Upper lobe of right lung (tissue), 1 donor: ENCODE data around the gene MCMBP. TPM values are rescaled to one million over a fixed set of nuclear protein-coding genes. Genes with fewer than 3 reads are reported as not detected.

Experiments used
- ATAC-seq: fragments of 200-7000 bp; cut with Tn5 transposase; one replicate; pipeline ENCODE4 v1.9.1; 2020; ENCODE audit warnings: mild to moderate bottlenecking, moderate library complexity
- DNase-seq: peaks from one replicate; pipeline ENCODE4 v3.0.0-alpha.2; 2020
- H3K27ac ChIP-seq: fragments of 200-600 bp; one replicate; pipeline ENCODE4 v1.8.0; 2022
- H3K27me3 ChIP-seq: fragments of 200-600 bp; one replicate; pipeline ENCODE4 v1.8.0; 2022; ENCODE audit warnings: mild to moderate bottlenecking
- H3K36me3 ChIP-seq: fragments of 200-600 bp; one replicate; pipeline ENCODE4 v1.8.0; 2022
- H3K4me1 ChIP-seq: fragments of 200-600 bp; one replicate; pipeline ENCODE4 v1.8.0; 2022
- H3K4me3 ChIP-seq: fragments of 200-600 bp; one replicate; pipeline ENCODE4 v1.8.0; 2022; ENCODE audit warnings: mild to moderate bottlenecking
- H3K9me3 ChIP-seq: fragments of 200-600 bp; one replicate; pipeline ENCODE4 v1.8.0; 2022
- CTCF ChIP-seq: fragments of 200-600 bp; IDR thresholded peaks from one replicate; pipeline ENCODE4 v1.8.0; 2022; ENCODE audit warnings: antibody characterized with exemption
- intact Hi-C: fragments of 100-400 bp; cut with DNase I; formaldehyde crosslinking; loops from one replicate; pipeline ENCODE4 v1.11.0; 2022
- long read RNA-seq: library from polyadenylated mRNA; unstranded; transcript quantifications from one replicate; pipeline ENCODE4 v2.0.0, GENCODE V29; 2021
- total RNA-seq: library from RNA; stranded (reverse); fragmentation: NEBNext Ultra II Directional; extraction: Animal tissue kit (Norgen Biotek cat#: 25700); gene quantifications from one replicate; pipeline ENCODE4 v1.2.1, GENCODE V29; 2021
- donor health status: DM: no; HTN: yes; CAD: no; lungs with severe emphysema.

Gene MCMBP, protein sequence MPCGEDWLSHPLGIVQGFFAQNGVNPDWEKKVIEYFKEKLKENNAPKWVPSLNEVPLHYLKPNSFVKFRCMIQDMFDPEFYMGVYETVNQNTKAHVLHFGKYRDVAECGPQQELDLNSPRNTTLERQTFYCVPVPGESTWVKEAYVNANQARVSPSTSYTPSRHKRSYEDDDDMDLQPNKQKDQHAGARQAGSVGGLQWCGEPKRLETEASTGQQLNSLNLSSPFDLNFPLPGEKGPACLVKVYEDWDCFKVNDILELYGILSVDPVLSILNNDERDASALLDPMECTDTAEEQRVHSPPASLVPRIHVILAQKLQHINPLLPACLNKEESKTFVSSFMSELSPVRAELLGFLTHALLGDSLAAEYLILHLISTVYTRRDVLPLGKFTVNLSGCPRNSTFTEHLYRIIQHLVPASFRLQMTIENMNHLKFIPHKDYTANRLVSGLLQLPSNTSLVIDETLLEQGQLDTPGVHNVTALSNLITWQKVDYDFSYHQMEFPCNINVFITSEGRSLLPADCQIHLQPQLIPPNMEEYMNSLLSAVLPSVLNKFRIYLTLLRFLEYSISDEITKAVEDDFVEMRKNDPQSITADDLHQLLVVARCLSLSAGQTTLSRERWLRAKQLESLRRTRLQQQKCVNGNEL
- 54.7 TPM for total RNA-seq
- long read RNA-seq, full-length matches to known transcripts, result 86 of 111 reads
- long read RNA-seq, partial matches to known transcripts, result 11 of 111 reads
- long read RNA-seq, other reads (novel, unspliced or antisense), result 14 of 111 reads

DNA sequence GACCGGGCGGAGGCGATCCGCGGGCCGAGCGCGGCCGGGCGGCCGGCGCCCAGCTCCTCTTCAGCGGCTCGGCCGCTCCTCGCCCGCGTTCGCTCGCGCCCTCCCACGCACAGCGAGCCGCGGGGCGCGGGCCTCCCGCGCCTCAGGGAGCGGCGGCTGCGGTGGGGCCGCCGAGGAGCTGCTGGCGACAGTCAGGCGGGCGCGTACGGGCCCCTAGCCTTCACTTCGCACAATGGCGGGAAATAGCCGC, at the start of gene MCMBP:
Gene MCMBP (minus strand): TSS at position 234 of the 250 bp plus-strand sequence. CDS start 259 bp downstream, outside the sequence.
- no peaks in the 10 kb centered on the region for H3K9me3 ChIP-seq
- H3K27me3 ChIP-seq, result no peaks in the 10 kb centered on the region
- DNase-seq, result no peak
- H3K4me1 ChIP-seq, result peaks cover 20% of the 10 kb centered on the region
- no peak for ATAC-seq
- H3K27ac ChIP-seq, result peak within 1 kb of the TSS; percentile 91
- no peak for TF ChIP-seq CTCF
- intact Hi-C loops, result no loop called here
- H3K4me3 ChIP-seq, result peak within 1 kb of the TSS; percentile 85
- no peaks in the 10 kb centered on the region for H3K36me3 ChIP-seq

- TF ChIP-seq CTCF, result no peak
Measured at GRCh38 chr10:119919826-119920225, 47.2 kb upstream of the MCMBP start.

DNA sequence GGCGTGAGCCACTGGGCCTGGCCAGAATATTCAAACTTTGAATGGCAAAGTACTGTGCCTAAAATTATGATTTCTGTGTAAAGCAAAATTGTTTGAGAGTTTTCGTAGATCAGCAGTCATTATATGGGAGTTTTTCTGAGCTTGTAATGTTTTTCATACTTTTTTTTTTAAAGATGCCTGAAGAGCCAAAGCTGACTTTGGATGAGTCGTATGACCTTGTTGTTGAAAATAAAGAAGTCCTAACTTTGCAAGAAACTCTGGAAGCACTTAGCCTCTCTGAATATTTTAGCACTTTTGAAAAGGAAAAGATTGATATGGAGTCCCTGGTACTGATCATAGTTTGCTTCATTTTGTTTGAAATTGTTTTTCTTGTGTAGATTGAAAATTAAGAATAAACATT, 46.6 kb upstream of the MCMBP start:
- TF ChIP-seq CTCF, result no peak
- no peaks in the 10 kb centered on the region for H3K4me1 ChIP-seq
- H3K4me3 ChIP-seq, result no peak overlapping the region
- H3K36me3 ChIP-seq, result peaks cover 94% of the 10 kb centered on the region
- ATAC-seq, result no peak
- no peak overlapping the region for H3K27ac ChIP-seq
- intact Hi-C loops, result no loop called here
- no peaks in the 10 kb centered on the region for H3K9me3 ChIP-seq
- H3K27me3 ChIP-seq, result no peaks in the 10 kb centered on the region
- no peak for DNase-seq

More at GRCh38 chr10:119919826-119920225, 47.2 kb upstream of the MCMBP start:
- H3K4me3 ChIP-seq, result no peak overlapping the region
- H3K4me1 ChIP-seq, result no peaks in the 10 kb centered on the region
- DNase-seq (no peak), ATAC-seq (no peak)
- H3K36me3 ChIP-seq, result peaks cover 94% of the 10 kb centered on the region
- no peaks in the 10 kb centered on the region for H3K9me3 ChIP-seq
- intact Hi-C loops, result no loop called here
- H3K27ac ChIP-seq, result no peak overlapping the region
- no peaks in the 10 kb centered on the region for H3K27me3 ChIP-seq

GRCh38 chr10:119917777-119918176, 45.1 kb upstream of the MCMBP start:
- Histone ChIP-seq H3K4me1 (no peaks in the 10 kb centered on the region), H3K9me3 (no peaks in the 10 kb centered on the region), H3K4me3 (no peak overlapping the region), H3K27ac (no peak overlapping the region), H3K36me3 (peaks cover 97% of the 10 kb centered on the region), H3K27me3 (no peaks in the 10 kb centered on the region)
- TF ChIP-seq CTCF, result no peak
- intact Hi-C loops, result no loop called here
- DNase-seq (no peak), ATAC-seq (no peak)

GRCh38 chr10:119910689-119911088, 38.0 kb upstream of the MCMBP start:
- DNase-seq (no peak), ATAC-seq (no peak)
- intact Hi-C loops, result no loop called here
- peaks cover 94% of the 10 kb centered on the region for H3K36me3 ChIP-seq
- no peaks in the 10 kb centered on the region for H3K9me3 ChIP-seq
- TF ChIP-seq CTCF, result no peak
- no peaks in the 10 kb centered on the region for H3K27me3 ChIP-seq
- H3K4me3 ChIP-seq, result no peak overlapping the region
- no peaks in the 10 kb centered on the region for H3K4me1 ChIP-seq
- H3K27ac ChIP-seq, result no peak overlapping the region
